A549 (cell line): ENCODE data around the gene FBXL5. TPM values are rescaled to one million over a fixed set of nuclear protein-coding genes. Genes with fewer than 3 reads are reported as not detected.

ENCODE experiments used
- ATAC-seq, 2 experiments: fragments of 200-7000 bp in 1 of 2; fragments of >200 bp in 1 of 2; cut with Nextera tagmentation in 1 of 2; cut with Tn5 transposase in 1 of 2; 3 replicates each; pipeline versions ENCODE4 v1.8.0 to v1.9.1; 2018 to 2020; ENCODE audit warnings: mild to moderate bottlenecking in 1 of 2, moderate library complexity in 1 of 2
- CTCF ChIA-PET: fragments of 300-600 bp; sonication (Branson Sonifier 250); formaldehyde crosslinking; extraction: SDS; loops from one replicate; lab custom pipeline; 2021; ENCODE audit warnings: antibody characterized with exemption, inconsistent platforms; lab: Yijun Ruan, JAX
- POLR2A ChIA-PET: fragments of 350-600 bp; formaldehyde crosslinking; extraction: SDS; loops from one replicate; lab custom pipeline; 2021; ENCODE audit warnings: antibody characterized with exemption, inconsistent platforms; lab: Yijun Ruan, JAX
- DNase-seq, 2 experiments: peaks; one replicate each; pipeline versions ENCODE4 v3.0.0 to v3.0.0-alpha.2; 2011 to 2016; ENCODE audit warnings: low read depth in 1 of 2, low spot score in 1 of 2
- FAIRE-seq: peaks from 2 replicates; lab custom pipeline; 2011; peaks lifted over from hg19 to GRCh38; lab: Jason Lieb, UNC
- H3K27ac ChIP-seq, 2 experiments: fragments of >200 bp; sonication (Bioruptor Twin); formaldehyde crosslinking; 3 replicates each; pipeline ENCODE4 v1.5.1; 2016 to 2017
- H3K4me1 ChIP-seq: fragments of >200 bp; sonication (Bioruptor Twin); formaldehyde crosslinking; 3 replicates; pipeline ENCODE4 v1.6.1; 2016
- H3K4me2 ChIP-seq: fragments of >200 bp; sonication (Bioruptor Twin); formaldehyde crosslinking; 3 replicates; pipeline ENCODE4 v1.6.1; 2016
- H3K4me3 ChIP-seq: fragments of >200 bp; sonication (Bioruptor Twin); formaldehyde crosslinking; 3 replicates; pipeline ENCODE4 v1.5.1; 2016
- H3K9me3 ChIP-seq: fragments of >200 bp; sonication (Bioruptor Twin); formaldehyde crosslinking; 3 replicates; pipeline ENCODE4 v1.6.1; 2016
- BCL3 ChIP-seq: fragments of >200 bp; sonication (Bioruptor Twin); formaldehyde crosslinking; IDR thresholded peaks from 3 replicates; pipeline ENCODE4 v1.6.1; 2016
- BHLHE40 ChIP-seq: IDR thresholded peaks from 2 replicates; pipeline ENCODE4 v1.6.1; 2012; ENCODE audit warnings: low read depth, low read length, inconsistent platforms
- CEBPB ChIP-seq, 2 experiments: fragments of >200 bp in 1 of 2; sonication (Bioruptor Twin) in 1 of 2; formaldehyde crosslinking in 1 of 2; IDR thresholded peaks; 2 replicates each; pipeline ENCODE4 v1.6.1; 2012 to 2016
- CHD2 ChIP-seq: fragments of 150-350 bp; IDR thresholded peaks from 2 replicates; pipeline ENCODE4 v1.6.1; 2014; ENCODE audit warnings: low read length; ENCODE audit not compliant: partially characterized antibody
- CTCF ChIP-seq: fragments of >200 bp; sonication (Bioruptor Twin); formaldehyde crosslinking; IDR thresholded peaks from 3 replicates; pipeline ENCODE4 v1.5.1; 2016
- E2F6 ChIP-seq: IDR thresholded peaks from 2 replicates; pipeline ENCODE4 v1.6.1; 2012; ENCODE audit warnings: low read depth, borderline replicate concordance
- ESRRA ChIP-seq: fragments of 150-350 bp; IDR thresholded peaks from 2 replicates; pipeline ENCODE4 v1.6.1; 2014; ENCODE audit warnings: mild to moderate bottlenecking, low read length, borderline replicate concordance
- FOSB ChIP-seq: fragments of 250-450 bp; sonication (Bioruptor Pico); IDR thresholded peaks from 2 replicates; pipeline ENCODE4 v1.5.0; 2020; ENCODE audit warnings: mild to moderate bottlenecking, moderate library complexity
- FOXS1 ChIP-seq: fragments of 250-450 bp; sonication (Bioruptor Pico); IDR thresholded peaks from 2 replicates; pipeline ENCODE4 v1.5.0; 2020; ENCODE audit warnings: mild to moderate bottlenecking, moderate library complexity
- GATA3 ChIP-seq: IDR thresholded peaks from 2 replicates; pipeline ENCODE4 v1.6.1; 2012; ENCODE audit warnings: borderline replicate concordance
- HEYL ChIP-seq: fragments of 250-450 bp; sonication (Bioruptor Pico); IDR thresholded peaks from 2 replicates; pipeline ENCODE4 v1.8.0; 2021; ENCODE audit warnings: mild to moderate bottlenecking, moderate library complexity
- HOXA7 ChIP-seq: fragments of 250-450 bp; sonication (Bioruptor Pico); IDR thresholded peaks from 2 replicates; pipeline ENCODE4 v1.5.0; 2020; ENCODE audit warnings: mild to moderate bottlenecking, moderate library complexity
- KDM5A ChIP-seq: fragments of 200-600 bp; sonication (generic); IDR thresholded peaks from 2 replicates; pipeline ENCODE4 v1.6.1; 2016; ENCODE audit warnings: antibody characterized with exemption, mild to moderate bottlenecking
- MAX ChIP-seq: IDR thresholded peaks from 2 replicates; pipeline ENCODE4 v1.6.1; 2012
- MAZ ChIP-seq: fragments of 150-350 bp; IDR thresholded peaks from 2 replicates; pipeline ENCODE4 v1.6.1; 2014; ENCODE audit warnings: antibody characterized with exemption, low read depth, low read length, borderline replicate concordance
- NPAS2 ChIP-seq: fragments of 250-450 bp; sonication (Bioruptor Pico); IDR thresholded peaks from 2 replicates; pipeline ENCODE4 v1.8.0; 2022; ENCODE audit warnings: mild to moderate bottlenecking, moderate library complexity, borderline replicate concordance
- PBX3 ChIP-seq: IDR thresholded peaks from 2 replicates; pipeline ENCODE4 v1.6.1; 2012
- POLR2A ChIP-seq: IDR thresholded peaks from 2 replicates; pipeline ENCODE4 v1.6.1; 2012; ENCODE audit warnings: mild to moderate bottlenecking, low read length
- POLR2AphosphoS2 ChIP-seq: conservative IDR thresholded peaks from 2 replicates; pipeline ENCODE4 v1.6.1; 2012; ENCODE audit warnings: low read length, improper control_type of control experiment, inconsistent platforms
- REST ChIP-seq: fragments of 200-600 bp; sonication (generic); IDR thresholded peaks from 2 replicates; pipeline ENCODE4 v1.6.1; 2016; ENCODE audit warnings: antibody characterized with exemption, mild to moderate bottlenecking, moderate library complexity
- SREBF2 ChIP-seq: fragments of 450-650 bp; IDR thresholded peaks from 2 replicates; pipeline ENCODE4 v1.6.1; 2014; ENCODE audit warnings: mild to moderate bottlenecking, moderate library complexity
- USF2 ChIP-seq: fragments of 450-650 bp; IDR thresholded peaks from 2 replicates; pipeline ENCODE4 v1.6.1; 2014; ENCODE audit warnings: antibody characterized with exemption
- ZSCAN20 ChIP-seq: fragments of 250-450 bp; sonication (Bioruptor Pico); IDR thresholded peaks from 2 replicates; pipeline ENCODE4 v1.8.0; 2022; ENCODE audit warnings: mild to moderate bottlenecking, moderate library complexity
- WGBS: methylation state at CpG from one replicate; pipeline ENCODE4 v1.1.6; 2017; ENCODE audit errors: missing lambda C conversion rate; 5-methylcytosine and 5-hydroxymethylcytosine counted together
- polyA plus RNA-seq, 4 experiments: library from polyadenylated mRNA; depleted of rRNA in 3 of 4; stranded (reverse); fragments of >200 nt; fragmentation: RNase III in 1 of 4; extraction: RNeasy Plus Mini Kit Qiagen cat#74134 plus additional on column Dnase treatment in 1 of 4; gene quantifications; 2 replicates in 3 of 4; 3 replicates in 1 of 4; pipeline ENCODE4 v1.2.3, GENCODE V29; 2011 to 2017

The FBXL5 gene
- polyA plus RNA-seq, 2 of the 4 experiments (the other 2 are of a cell fraction) = 44.2 to 45.4 TPM

GRCh38 chr4:15682242-15683142, 27.3 kb upstream of the FBXL5 start:
- Histone ChIP-seq H3K9me3 (no peaks in the 10 kb centered on the region), H3K4me3 (peak overlapping the region; percentile 69), H3K27ac (peak overlapping the region; percentile 92 to 100), H3K4me1 (peaks cover 24% of the 10 kb centered on the region), H3K4me2 (peak overlapping the region; percentile 90)
- 39% methylated on average over 6 of the region's 6 CpGs for WGBS
- FAIRE-seq (no peak), DNase-seq (no peak), ATAC-seq (no peak)
- ChIA-PET CTCF (interaction anchor here (1.4 kb wide), 1 partner anchor 28 kb away, joined by 4 read pairs; no protein-coding TSS in a partner anchor), POLR2A (interaction anchor here (0.7 to 1.9 kb wide), 6 partner anchors 8 to 315 kb away, joined by 3 to 15 read pairs (median 4); partner anchors contain the start of gene BST1)
- TF ChIP-seq FOSB = peak; percentile 17; the same call in 1 of the 2 replicates
- no peak for TF ChIP-seq SREBF2
- no peak for TF ChIP-seq E2F6
- TF ChIP-seq CTCF = no peak

GRCh38 chr4:15681372-15682241, 26.4 kb upstream of the FBXL5 start, which contains the start of gene FAM200B:
FAM200B (plus strand) TSS chr4:15681827; CDS start chr4:15686978, 5,151 bp downstream.
- Histone ChIP-seq H3K4me3 (peak within 1 kb of the TSS; percentile 69), H3K27ac (peak within 1 kb of the TSS; percentile 92 to 100), H3K9me3 (no peaks in the 10 kb centered on the region), H3K4me1 (peaks cover 32% of the 10 kb centered on the region), H3K4me2 (peak within 1 kb of the TSS; percentile 90)
- whole genome bisulfite sequencing = under 1% methylated on average over 49 of the region's 56 CpGs
- ChIA-PET POLR2A (interaction anchor here (0.5 to 1.9 kb wide), 8 partner anchors 9 to 316 kb away, joined by 3 to 15 read pairs (median 3); partner anchors contain the start of gene BST1), CTCF (interaction anchor here (0.8 to 1.4 kb wide), 2 partner anchors 14 to 27 kb away, joined by 3 to 4 read pairs; no protein-coding TSS in a partner anchor)
- peak; percentile 89 to 98 for DNase-seq
- FAIRE-seq = no peak
- ATAC-seq = peak; percentile 93 to 95
- TF ChIP-seq HEYL (CRISPR knock-in tag) (no peak), BHLHE40 (no peak), FOXS1 (no peak), PBX3 (no peak), MAX (peak; percentile 61; the same call in 1 of the 2 replicates), ZSCAN20 (no peak), CEBPB (IDR thresholded peaks at IDR 0.05) (no peak), ESRRA (no peak), POLR2A (peak; percentile 83), MAZ (no peak), USF2 (no peak), NPAS2 (no peak), HOXA7 (CRISPR knock-in tag) (no peak), POLR2AphosphoS2 (no peak), CHD2 (peak; percentile 99), FOSB (no peak), GATA3 (peak; percentile 74), KDM5A (no peak), BCL3 (peak; percentile 67; the same call in 2 of the 3 replicates), REST (peak; percentile 99)
